Karpas-422 (cell line): ENCODE data around the gene HK2. TPM values are rescaled to one million over a fixed set of nuclear protein-coding genes. Genes with fewer than 3 reads are reported as not detected.

ENCODE experiments used
- DNase-seq: peaks from one replicate; pipeline ENCODE4 v3.0.0-alpha.2; 2015
- H2AFZ ChIP-seq: fragments of 200-600 bp; sonication (generic); 2 replicates; pipeline ENCODE4 v1.6.1; 2014; ENCODE audit warnings: antibody characterized with exemption, low read length, mixed read lengths
- H3K27ac ChIP-seq: fragments of 200-600 bp; sonication (generic); 2 replicates; pipeline ENCODE4 v1.5.1; 2014; ENCODE audit warnings: mild to moderate bottlenecking, low read length, moderate library complexity
- H3K27me3 ChIP-seq: fragments of 200-600 bp; sonication (generic); 2 replicates; pipeline ENCODE4 v1.6.1; 2014; ENCODE audit warnings: low read length, mixed read lengths
- H3K36me3 ChIP-seq: fragments of 200-600 bp; sonication (generic); 2 replicates; pipeline ENCODE4 v1.6.1; 2014; ENCODE audit warnings: low read length, mixed read lengths; ENCODE audit not compliant: insufficient read depth
- H3K4me1 ChIP-seq: fragments of 200-600 bp; sonication (generic); 2 replicates; pipeline ENCODE4 v1.6.1; 2014; ENCODE audit warnings: mild to moderate bottlenecking, low read length, mixed read lengths
- H3K4me2 ChIP-seq: fragments of 200-600 bp; sonication (generic); 2 replicates; pipeline ENCODE4 v1.6.1; 2014; ENCODE audit warnings: low read length, low read depth, mild to moderate bottlenecking; ENCODE audit not compliant: poor library complexity, severe bottlenecking
- H3K4me3 ChIP-seq: fragments of 200-600 bp; sonication (generic); 2 replicates; pipeline ENCODE4 v1.5.1; 2014; ENCODE audit warnings: mild to moderate bottlenecking, antibody characterized with exemption, low read length, mixed read lengths
- H3K79me2 ChIP-seq: fragments of 200-600 bp; sonication (generic); 2 replicates; pipeline ENCODE4 v1.6.1; 2014; ENCODE audit warnings: mild to moderate bottlenecking, low read length, mixed read lengths
- H3K9ac ChIP-seq: fragments of 200-600 bp; sonication (generic); 2 replicates; pipeline ENCODE4 v1.6.0; 2014; ENCODE audit warnings: low read length
- H3K9me2 ChIP-seq: fragments of 200-600 bp; sonication (generic), shearing (Covaris generic); replicated peaks from 2 replicates; pipeline ENCODE4 v1.6.0; 2014; ENCODE audit warnings: mild to moderate bottlenecking, low read length, moderate library complexity; ENCODE audit not compliant: insufficient read depth
- H3K9me3 ChIP-seq: fragments of 300-700, 200-600 bp; sonication (generic); 2 replicates; pipeline ENCODE4 v1.6.1; 2014; ENCODE audit warnings: low read length, mixed read lengths
- H4K20me1 ChIP-seq: fragments of 200-600 bp; sonication (generic); 2 replicates; pipeline ENCODE4 v1.6.1; 2014; ENCODE audit warnings: mild to moderate bottlenecking, antibody characterized with exemption, low read length, low read depth; ENCODE audit not compliant: insufficient read depth
- total RNA-seq: library from RNA; depleted of rRNA; stranded (reverse); fragments of >200 nt; shearing (Covaris generic); gene quantifications from 2 replicates; pipeline ENCODE4 v1.2.3, GENCODE V29; 2014; ENCODE audit warnings: low replicate concordance

The HK2 gene
- total RNA-seq, 1 experiment from 2014 or later = 80.7 TPM

GRCh38 chr2:74881176-74881575 lies 47.2 kb downstream of the HK2 start:
- no peak overlapping the region for H3K9ac ChIP-seq
- no peak overlapping the region for H2AFZ ChIP-seq
- no peaks in the 10 kb centered on the region for H3K9me3 ChIP-seq
- no peak overlapping the region for H3K27ac ChIP-seq
- 0 out of 2 replicates have a peak, but pooled peaks cover 17% of the 10 kb centered on the region for H4K20me1 ChIP-seq
- H3K4me1 ChIP-seq = no peaks in the 10 kb centered on the region
- no peaks in the 10 kb centered on the region for H3K27me3 ChIP-seq
- peaks cover 7% of the 10 kb centered on the region for H3K79me2 ChIP-seq
- DNase-seq = no peak
- no peaks in the 10 kb centered on the region for H3K9me2 ChIP-seq
- no peak overlapping the region for H3K4me2 ChIP-seq
- H3K4me3 ChIP-seq = no peak overlapping the region
- H3K36me3 ChIP-seq = peaks cover 91% of the 10 kb centered on the region

- Histone ChIP-seq H3K27ac (no peak overlapping the region), H3K4me1 (no peaks in the 10 kb centered on the region), H3K4me2 (no peak overlapping the region), H3K9me3 (no peaks in the 10 kb centered on the region), H3K27me3 (no peaks in the 10 kb centered on the region), H3K9ac (no peak overlapping the region), H4K20me1 (0 out of 2 replicates have a peak, but pooled peaks cover 17% of the 10 kb centered on the region), H3K79me2 (peaks cover 6% of the 10 kb centered on the region), H3K9me2 (no peaks in the 10 kb centered on the region), H3K36me3 (peaks cover 93% of the 10 kb centered on the region), H3K4me3 (no peak overlapping the region), H2AFZ (no peak overlapping the region)
- no peak for DNase-seq
These were observed 47.8 kb downstream of the HK2 start for GRCh38 chr2:74881626-74882298.

- Histone ChIP-seq H3K79me2 (peaks cover 1% of the 10 kb centered on the region), H4K20me1 (0 out of 2 replicates have a peak, but pooled peaks cover 17% of the 10 kb centered on the region), H3K9me3 (no peaks in the 10 kb centered on the region), H3K4me1 (no peaks in the 10 kb centered on the region), H3K4me3 (no peak overlapping the region), H3K27ac (no peak overlapping the region), H2AFZ (no peak overlapping the region), H3K9ac (no peak overlapping the region), H3K36me3 (peaks cover 93% of the 10 kb centered on the region), H3K9me2 (no peaks in the 10 kb centered on the region), H3K27me3 (no peaks in the 10 kb centered on the region), H3K4me2 (no peak overlapping the region)
- no peak for DNase-seq
These were observed 48.4 kb downstream of the HK2 start for GRCh38 chr2:74882299-74882687.

- DNase-seq = no peak
- Histone ChIP-seq H4K20me1 (0 out of 2 replicates have a peak, but pooled peaks cover 17% of the 10 kb centered on the region), H3K27me3 (no peaks in the 10 kb centered on the region), H3K4me2 (no peak overlapping the region), H3K4me3 (no peak overlapping the region), H3K36me3 (peaks cover 93% of the 10 kb centered on the region), H3K9me2 (no peaks in the 10 kb centered on the region), H3K9me3 (no peaks in the 10 kb centered on the region), H2AFZ (no peak overlapping the region), H3K79me2 (no peaks in the 10 kb centered on the region), H3K9ac (no peak overlapping the region), H3K4me1 (no peaks in the 10 kb centered on the region), H3K27ac (no peak overlapping the region)
These were observed 49.1 kb downstream of the HK2 start for GRCh38 chr2:74883011-74883410.

GRCh38 chr2:74884118-74884762 lies 50.3 kb downstream of the HK2 start:
- H3K4me1 ChIP-seq = no peaks in the 10 kb centered on the region
- no peaks in the 10 kb centered on the region for H3K27me3 ChIP-seq
- no peak overlapping the region for H3K9ac ChIP-seq
- no peak for DNase-seq
- H3K27ac ChIP-seq = no peak overlapping the region
- H3K79me2 ChIP-seq = no peaks in the 10 kb centered on the region
- no peak overlapping the region for H3K4me2 ChIP-seq
- 0 out of 2 replicates have a peak, but pooled peaks cover 16% of the 10 kb centered on the region for H4K20me1 ChIP-seq
- no peaks in the 10 kb centered on the region for H3K9me2 ChIP-seq
- H2AFZ ChIP-seq = no peak overlapping the region
- no peaks in the 10 kb centered on the region for H3K9me3 ChIP-seq
- H3K4me3 ChIP-seq = no peak overlapping the region
- H3K36me3 ChIP-seq = peaks cover 92% of the 10 kb centered on the region

- Histone ChIP-seq H3K36me3 (peaks cover 92% of the 10 kb centered on the region), H4K20me1 (0 out of 2 replicates have a peak, but pooled peaks cover 9% of the 10 kb centered on the region)
These were observed 50.9 kb downstream of the HK2 start for GRCh38 chr2:74884866-74885265.

GRCh38 chr2:74886251-74886650 lies 52.3 kb downstream of the HK2 start:
- Histone ChIP-seq H2AFZ (no peak overlapping the region), H3K4me3 (no peak overlapping the region), H3K9me3 (no peaks in the 10 kb centered on the region), H3K27me3 (no peaks in the 10 kb centered on the region), H3K79me2 (no peaks in the 10 kb centered on the region), H3K36me3 (peaks cover 94% of the 10 kb centered on the region), H3K4me1 (no peaks in the 10 kb centered on the region), H3K9me2 (no peaks in the 10 kb centered on the region), H3K27ac (no peak overlapping the region), H3K4me2 (no peak overlapping the region), H4K20me1 (0 out of 2 replicates have a peak, but pooled peaks cover 6% of the 10 kb centered on the region), H3K9ac (no peak overlapping the region)
- DNase-seq = no peak

More at GRCh38 chr2:74884866-74885265, 50.9 kb downstream of the HK2 start:
- Histone ChIP-seq H3K4me2 (no peak overlapping the region), H2AFZ (no peak overlapping the region), H3K27ac (no peak overlapping the region), H3K79me2 (no peaks in the 10 kb centered on the region), H3K4me3 (no peak overlapping the region), H3K9me2 (no peaks in the 10 kb centered on the region), H3K27me3 (no peaks in the 10 kb centered on the region), H3K9me3 (no peaks in the 10 kb centered on the region), H3K4me1 (no peaks in the 10 kb centered on the region), H3K9ac (no peak overlapping the region)
- no peak for DNase-seq

GRCh38 chr2:74886811-74887210 lies 52.9 kb downstream of the HK2 start:
- H3K79me2 ChIP-seq = no peaks in the 10 kb centered on the region
- peaks cover 94% of the 10 kb centered on the region for H3K36me3 ChIP-seq
- H3K4me1 ChIP-seq = no peaks in the 10 kb centered on the region
- H3K27me3 ChIP-seq = no peaks in the 10 kb centered on the region
- no peak overlapping the region for H3K4me3 ChIP-seq
- H3K27ac ChIP-seq = no peak overlapping the region
- no peaks in the 10 kb centered on the region for H3K9me3 ChIP-seq
- peak; percentile 57 for DNase-seq
- no peak overlapping the region for H2AFZ ChIP-seq
- no peak overlapping the region for H3K9ac ChIP-seq
- H4K20me1 ChIP-seq = 0 out of 2 replicates have a peak, but pooled peaks cover 5% of the 10 kb centered on the region
- H3K4me2 ChIP-seq = no peak overlapping the region
- no peaks in the 10 kb centered on the region for H3K9me2 ChIP-seq
